ENCODE measurements around the gene CCDC40.

Gene CCDC40

DNA sequence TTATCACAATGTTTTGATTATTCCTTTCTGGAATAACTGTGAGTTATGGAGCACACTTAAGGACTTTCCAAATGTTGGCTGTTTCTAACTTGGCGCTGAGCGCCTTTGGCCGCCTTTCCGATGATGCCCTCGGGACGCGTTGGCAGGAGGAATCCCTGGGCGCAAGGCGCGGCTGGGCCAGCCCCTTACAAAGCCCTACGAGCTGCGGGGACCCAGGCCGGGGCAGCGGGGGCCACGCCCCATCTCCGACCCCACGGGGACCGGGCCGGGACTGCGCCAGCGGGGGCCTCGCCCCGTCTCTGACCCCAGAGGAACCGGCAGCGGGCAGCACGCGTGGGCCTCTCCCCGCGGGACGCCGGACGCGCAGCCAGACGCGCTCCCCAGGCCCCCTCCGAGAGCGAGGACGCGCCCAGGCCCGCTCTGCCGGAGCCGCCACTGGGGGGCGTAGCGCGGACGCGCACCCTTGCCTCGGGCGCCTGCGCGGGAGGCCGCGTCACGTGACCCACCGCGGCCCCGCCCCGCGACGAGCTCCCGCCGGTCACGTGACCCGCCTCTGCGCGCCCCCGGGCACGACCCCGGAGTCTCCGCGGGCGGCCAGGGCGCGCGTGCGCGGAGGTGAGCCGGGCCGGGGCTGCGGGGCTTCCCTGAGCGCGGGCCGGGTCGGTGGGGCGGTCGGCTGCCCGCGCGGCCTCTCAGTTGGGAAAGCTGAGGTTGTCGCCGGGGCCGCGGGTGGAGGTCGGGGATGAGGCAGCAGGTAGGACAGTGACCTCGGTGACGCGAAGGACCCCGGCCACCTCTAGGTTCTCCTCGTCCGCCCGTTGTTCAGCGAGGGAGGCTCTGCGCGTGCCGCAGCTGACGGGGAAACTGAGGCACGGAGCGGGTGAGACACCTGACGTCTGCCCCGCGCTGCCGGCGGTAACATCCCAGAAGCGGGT is 64.8 kb downstream of the CCDC40 start, which contains the start of gene GAA:
Gene GAA (plus strand): TSS at position 571 of the 935 bp plus-strand sequence. CDS start 3,006 bp downstream, outside the sequence.
- H4K20me1 ChIP-seq = peaks cover 0 to 41% (median 0%) of the 10 kb centered on the region in 11 experiments; a peak in 5 of 22 replicates
- peaks cover 0 to 32% (median 0%) of the 10 kb centered on the region in 11 experiments; a peak in 5 of 22 replicates for H3K36me3 ChIP-seq
- peaks cover 24 to 45% (median 38%) of the 10 kb centered on the region in 10 experiments for H3K4me1 ChIP-seq
- H3K27me3 ChIP-seq = no peaks in the 10 kb centered on the region
- peak within 1 kb of the TSS; percentile 80 to 91 (median 88) for H3K27ac ChIP-seq
- peak within 1 kb of the TSS; percentile 82 to 94 (median 92) for H3K9ac ChIP-seq
- H3K4me3 ChIP-seq = peak within 1 kb of the TSS; percentile 76 to 97 (median 94)
- H3K4me2 ChIP-seq = peak within 1 kb of the TSS; percentile 90 to 99 (median 97)
- no peak for TF ChIP-seq Cebpa-rat (IDR thresholded peaks at IDR 0.05)
- no peaks in the 10 kb centered on the region for H3K9me3 ChIP-seq (replicated peaks in 1 of 11)

DNA sequence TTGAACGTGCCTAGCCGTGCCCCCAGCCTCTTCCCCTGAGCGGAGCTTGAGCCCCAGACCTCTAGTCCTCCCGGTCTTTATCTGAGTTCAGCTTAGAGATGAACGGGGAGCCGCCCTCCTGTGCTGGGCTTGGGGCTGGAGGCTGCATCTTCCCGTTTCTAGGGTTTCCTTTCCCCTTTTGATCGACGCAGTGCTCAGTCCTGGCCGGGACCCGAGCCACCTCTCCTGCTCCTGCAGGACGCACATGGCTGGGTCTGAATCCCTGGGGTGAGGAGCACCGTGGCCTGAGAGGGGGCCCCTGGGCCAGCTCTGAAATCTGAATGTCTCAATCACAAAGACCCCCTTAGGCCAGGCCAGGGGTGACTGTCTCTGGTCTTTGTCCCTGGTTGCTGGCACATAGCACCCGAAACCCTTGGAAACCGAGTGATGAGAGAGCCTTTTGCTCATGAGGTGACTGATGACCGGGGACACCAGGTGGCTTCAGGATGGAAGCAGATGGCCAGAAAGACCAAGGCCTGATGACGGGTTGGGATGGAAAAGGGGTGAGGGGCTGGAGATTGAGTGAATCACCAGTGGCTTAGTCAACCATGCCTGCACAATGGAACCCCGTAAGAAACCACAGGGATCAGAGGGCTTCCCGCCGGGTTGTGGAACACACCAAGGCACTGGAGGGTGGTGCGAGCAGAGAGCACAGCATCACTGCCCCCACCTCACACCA is 65.7 kb downstream of the CCDC40 start:
- Histone ChIP-seq H3K4me2 (peak overlapping the region; percentile 90 to 99 (median 97)), H4K20me1 (peaks cover 0 to 45% (median 0%) of the 10 kb centered on the region in 11 experiments; a peak in 5 of 22 replicates), H3K36me3 (peaks cover 0 to 38% (median 0%) of the 10 kb centered on the region in 11 experiments; a peak in 6 of 22 replicates), H3K27me3 (no peaks in the 10 kb centered on the region), H3K4me3 (peak overlapping the region; percentile 76 to 97 (median 94)), H3K9me3 (replicated peaks in 1 of 11) (no peaks in the 10 kb centered on the region), H3K27ac (peak overlapping the region; percentile 80 to 91 (median 88)), H3K9ac (peak overlapping the region; percentile 82 to 94 (median 92)), H3K4me1 (peaks cover 24 to 47% (median 38%) of the 10 kb centered on the region in 10 experiments)
- no peak for TF ChIP-seq Cebpa-rat (IDR thresholded peaks at IDR 0.05)

DNA sequence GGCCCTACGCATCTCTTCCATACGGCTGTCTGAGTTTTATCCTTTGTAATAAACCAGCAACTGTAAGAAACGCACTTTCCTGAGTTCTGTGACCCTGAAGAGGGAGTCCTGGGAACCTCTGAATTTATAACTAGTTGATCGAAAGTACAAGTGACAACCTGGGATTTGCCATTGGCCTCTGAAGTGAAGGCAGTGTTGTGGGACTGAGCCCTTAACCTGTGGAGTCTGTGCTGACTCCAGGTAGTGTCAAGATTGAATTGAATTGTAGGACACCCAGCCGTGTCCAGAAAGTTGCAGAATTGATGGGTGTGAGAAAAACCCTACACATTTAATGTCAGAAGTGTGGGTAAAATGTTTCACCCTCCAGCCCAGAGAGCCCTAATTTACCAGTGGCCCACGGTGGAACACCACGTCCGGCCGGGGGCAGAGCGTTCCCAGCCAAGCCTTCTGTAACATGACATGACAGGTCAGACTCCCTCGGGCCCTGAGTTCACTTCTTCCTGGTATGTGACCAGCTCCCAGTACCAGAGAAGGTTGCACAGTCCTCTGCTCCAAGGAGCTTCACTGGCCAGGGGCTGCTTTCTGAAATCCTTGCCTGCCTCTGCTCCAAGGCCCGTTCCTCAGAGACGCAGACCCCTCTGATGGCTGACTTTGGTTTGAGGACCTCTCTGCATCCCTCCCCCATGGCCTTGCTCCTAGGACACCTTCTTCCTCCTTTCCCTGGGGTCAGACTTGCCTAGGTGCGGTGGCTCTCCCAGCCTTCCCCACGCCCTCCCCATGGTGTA is 66.4 kb downstream of the CCDC40 start:
- H3K4me2 ChIP-seq = peak overlapping the region; percentile 90 to 99 (median 97)
- H3K4me1 ChIP-seq = peaks cover 24 to 47% (median 38%) of the 10 kb centered on the region in 10 experiments
- no peak for TF ChIP-seq Cebpa-rat (IDR thresholded peaks at IDR 0.05)
- H3K36me3 ChIP-seq = peaks cover 0 to 45% (median 0%) of the 10 kb centered on the region in 11 experiments; a peak in 6 of 22 replicates
- H3K4me3 ChIP-seq = peak overlapping the region; percentile 76 to 97 (median 94)
- no peaks in the 10 kb centered on the region for H3K9me3 ChIP-seq (replicated peaks in 1 of 11)
- H4K20me1 ChIP-seq = peaks cover 0 to 51% (median 0%) of the 10 kb centered on the region in 11 experiments; a peak in 5 of 22 replicates
- no peaks in the 10 kb centered on the region for H3K27me3 ChIP-seq
- H3K9ac ChIP-seq = peak overlapping the region; percentile 82 to 94 (median 92); a peak in 19 of 22 replicates
- 0 out of 22 replicates have a peak overlapping the region, but pooled peaks of 1 of the 11 experiments have one; percentile 89 for H3K27ac ChIP-seq

DNA sequence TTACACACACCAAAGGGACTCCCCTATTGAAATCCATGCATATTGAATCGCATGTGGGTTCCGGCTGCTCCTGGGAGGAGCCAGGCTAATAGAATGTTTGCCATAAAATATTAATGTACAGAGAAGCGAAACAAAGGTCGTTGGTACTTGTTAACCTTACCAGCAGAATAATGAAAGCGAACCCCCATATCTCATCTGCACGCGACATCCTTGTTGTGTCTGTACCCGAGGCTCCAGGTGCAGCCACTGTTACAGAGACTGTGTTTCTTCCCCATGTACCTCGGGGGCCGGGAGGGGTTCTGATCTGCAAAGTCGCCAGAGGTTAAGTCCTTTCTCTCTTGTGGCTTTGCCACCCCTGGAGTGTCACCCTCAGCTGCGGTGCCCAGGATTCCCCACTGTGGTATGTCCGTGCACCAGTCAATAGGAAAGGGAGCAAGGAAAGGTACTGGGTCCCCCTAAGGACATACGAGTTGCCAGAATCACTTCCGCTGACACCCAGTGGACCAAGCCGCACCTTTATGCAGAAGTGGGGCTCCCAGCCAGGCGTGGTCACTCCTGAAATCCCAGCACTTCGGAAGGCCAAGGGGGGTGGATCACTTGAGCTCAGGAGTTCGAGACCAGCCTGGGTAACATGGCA is 67.1 kb downstream of the CCDC40 start:
- peaks cover 0 to 58% (median 0%) of the 10 kb centered on the region in 11 experiments; a peak in 5 of 22 replicates for H4K20me1 ChIP-seq
- H3K4me1 ChIP-seq = peaks cover 24 to 47% (median 38%) of the 10 kb centered on the region in 10 experiments
- no peak overlapping the region for H3K4me3 ChIP-seq
- H3K9me3 ChIP-seq (replicated peaks in 1 of 11) = no peaks in the 10 kb centered on the region
- peaks cover 0 to 52% (median 0%) of the 10 kb centered on the region in 11 experiments; a peak in 6 of 22 replicates for H3K36me3 ChIP-seq
- no peak for TF ChIP-seq Cebpa-rat (IDR thresholded peaks at IDR 0.05)
- no peak overlapping the region for H3K27ac ChIP-seq
- H3K27me3 ChIP-seq = no peaks in the 10 kb centered on the region
- peak overlapping the region in 10 of 11 experiments; percentile 90 to 99 (median 98); a peak in 14 of 22 replicates for H3K4me2 ChIP-seq
- H3K9ac ChIP-seq = peak overlapping the region in 2 of 11 experiments; percentile 93 to 94; a peak in 2 of 22 replicates

DNA sequence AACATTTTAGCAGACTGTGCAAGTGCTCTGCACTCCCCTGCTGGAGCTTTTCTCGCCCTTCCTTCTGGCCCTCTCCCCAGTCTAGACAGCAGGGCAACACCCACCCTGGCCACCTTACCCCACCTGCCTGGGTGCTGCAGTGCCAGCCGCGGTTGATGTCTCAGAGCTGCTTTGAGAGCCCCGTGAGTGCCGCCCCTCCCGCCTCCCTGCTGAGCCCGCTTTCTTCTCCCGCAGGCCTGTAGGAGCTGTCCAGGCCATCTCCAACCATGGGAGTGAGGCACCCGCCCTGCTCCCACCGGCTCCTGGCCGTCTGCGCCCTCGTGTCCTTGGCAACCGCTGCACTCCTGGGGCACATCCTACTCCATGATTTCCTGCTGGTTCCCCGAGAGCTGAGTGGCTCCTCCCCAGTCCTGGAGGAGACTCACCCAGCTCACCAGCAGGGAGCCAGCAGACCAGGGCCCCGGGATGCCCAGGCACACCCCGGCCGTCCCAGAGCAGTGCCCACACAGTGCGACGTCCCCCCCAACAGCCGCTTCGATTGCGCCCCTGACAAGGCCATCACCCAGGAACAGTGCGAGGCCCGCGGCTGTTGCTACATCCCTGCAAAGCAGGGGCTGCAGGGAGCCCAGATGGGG is 68.0 kb downstream of the CCDC40 start:
- Histone ChIP-seq H3K4me3 (no peak overlapping the region), H3K27ac (no peak overlapping the region)

DNA sequence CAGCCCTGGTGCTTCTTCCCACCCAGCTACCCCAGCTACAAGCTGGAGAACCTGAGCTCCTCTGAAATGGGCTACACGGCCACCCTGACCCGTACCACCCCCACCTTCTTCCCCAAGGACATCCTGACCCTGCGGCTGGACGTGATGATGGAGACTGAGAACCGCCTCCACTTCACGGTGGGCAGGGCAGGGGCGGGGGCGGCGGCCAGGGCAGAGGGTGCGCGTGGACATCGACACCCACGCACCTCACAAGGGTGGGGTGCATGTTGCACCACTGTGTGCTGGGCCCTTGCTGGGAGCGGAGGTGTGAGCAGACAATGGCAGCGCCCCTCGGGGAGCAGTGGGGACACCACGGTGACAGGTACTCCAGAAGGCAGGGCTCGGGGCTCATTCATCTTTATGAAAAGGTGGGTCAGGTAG is 68.5 kb downstream of the CCDC40 start:
- peaks cover 0 to 68% (median 3%) of the 10 kb centered on the region in 11 experiments; a peak in 7 of 22 replicates for H4K20me1 ChIP-seq
- no peak overlapping the region for H3K4me2 ChIP-seq
- peaks cover 22 to 38% (median 35%) of the 10 kb centered on the region in 10 experiments for H3K4me1 ChIP-seq
- peaks cover 0 to 66% (median 0%) of the 10 kb centered on the region in 11 experiments; a peak in 6 of 22 replicates for H3K36me3 ChIP-seq
- TF ChIP-seq Cebpa-rat (IDR thresholded peaks at IDR 0.05) = no peak
- H3K27me3 ChIP-seq = no peaks in the 10 kb centered on the region
- no peaks in the 10 kb centered on the region for H3K9me3 ChIP-seq (replicated peaks in 1 of 11)
- H3K4me3 ChIP-seq = no peak overlapping the region
- H3K27ac ChIP-seq = no peak overlapping the region
- H3K9ac ChIP-seq = 0 out of 22 replicates have a peak overlapping the region, but pooled peaks of 2 of the 11 experiments have one; percentile 6 to 9

More for the DNA sequence above, 68.0 kb downstream of the CCDC40 start:
- Histone ChIP-seq H3K4me1 (peaks cover 24 to 44% (median 38%) of the 10 kb centered on the region in 10 experiments), H4K20me1 (peaks cover 0 to 64% (median 0%) of the 10 kb centered on the region in 11 experiments; a peak in 5 of 22 replicates), H3K36me3 (peaks cover 0 to 61% (median 0%) of the 10 kb centered on the region in 11 experiments; a peak in 6 of 22 replicates), H3K27me3 (no peaks in the 10 kb centered on the region), H3K9me3 (replicated peaks in 1 of 11) (no peaks in the 10 kb centered on the region), H3K9ac (0 out of 22 replicates have a peak overlapping the region, but pooled peaks of 3 of the 11 experiments have one; percentile 6 to 15 (median 9)), H3K4me2 (0 out of 22 replicates have a peak overlapping the region, but pooled peaks of 2 of the 11 experiments have one; percentile 99)
- TF ChIP-seq Cebpa-rat (IDR thresholded peaks at IDR 0.05) = no peak

DNA sequence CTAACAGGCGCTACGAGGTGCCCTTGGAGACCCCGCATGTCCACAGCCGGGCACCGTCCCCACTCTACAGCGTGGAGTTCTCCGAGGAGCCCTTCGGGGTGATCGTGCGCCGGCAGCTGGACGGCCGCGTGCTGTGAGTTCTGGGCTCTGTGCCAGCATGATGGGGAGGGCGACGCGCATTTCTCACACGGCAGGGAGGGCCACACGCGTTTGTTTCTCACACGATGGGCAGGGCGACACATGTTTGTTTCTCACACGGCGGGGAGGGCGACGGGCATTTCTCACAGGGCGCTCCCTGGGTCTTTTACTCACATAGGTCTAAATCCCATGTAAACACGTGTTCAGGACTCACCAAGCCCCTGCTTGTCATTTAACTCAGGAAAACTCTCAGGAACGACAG is 69.3 kb downstream of the CCDC40 start:
- Histone ChIP-seq H3K27ac (no peak overlapping the region), H3K4me3 (no peak overlapping the region), H3K9ac (no peak overlapping the region), H3K36me3 (peaks cover 0 to 74% (median 0%) of the 10 kb centered on the region in 11 experiments; a peak in 6 of 22 replicates), H3K4me2 (peak overlapping the region in 4 of 11 experiments; percentile 7 to 18 (median 11); a peak in 1 of 22 replicates), H3K9me3 (replicated peaks in 1 of 11) (no peaks in the 10 kb centered on the region), H3K4me1 (peaks cover 14 to 30% (median 27%) of the 10 kb centered on the region in 10 experiments), H3K27me3 (no peaks in the 10 kb centered on the region), H4K20me1 (peaks cover 0 to 75% (median 4%) of the 10 kb centered on the region in 11 experiments; a peak in 7 of 22 replicates)
- no peak for TF ChIP-seq Cebpa-rat (IDR thresholded peaks at IDR 0.05)

All from BLaER1 treated with 17β-estradiol and CSF1 and Interleukin-3, amounts not matched to agents 10 nM and 100 nM (cell line).